Stimulated activated CD4-positive, alpha-beta T cell treated with anti-CD3 and anti-CD28 coated beads, Interleukin-12 subunit alpha, Interleukin-12 subunit beta, amount 100 ng/mL, for 48 hours (primary cell): ENCODE measurements around the gene NACC2.

ENCODE experiments used
- DNase-seq, 3 donors: peaks; one replicate each; pipeline ENCODE4 v3.0.0-alpha.2; 2020; ENCODE audit warnings: low read depth in 2 of 3, low spot score in 1 of 3

The NACC2 gene

DNA sequence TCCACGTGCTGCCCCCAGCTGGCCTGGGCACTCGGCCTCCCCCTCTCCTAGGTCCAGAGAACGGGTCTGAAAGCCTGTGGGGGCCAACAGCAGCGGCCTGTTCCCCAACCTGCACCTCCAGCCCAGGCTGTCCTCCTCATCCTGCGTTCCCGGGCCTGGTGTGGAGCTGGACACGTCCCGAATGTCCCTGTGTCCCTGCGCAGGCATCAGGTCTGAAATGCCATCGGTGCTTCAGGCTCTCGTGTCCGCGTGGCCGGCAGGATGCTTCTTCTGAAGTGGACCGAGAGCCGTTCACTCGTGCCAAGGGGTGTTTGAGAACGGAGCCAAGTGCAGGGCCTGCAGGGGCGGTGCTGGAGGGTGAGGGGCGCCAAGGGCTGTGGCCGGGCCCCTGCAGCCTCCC is 109.2 kb downstream of the NACC2 start:
- no peak for DNase-seq

- no peak for DNase-seq
Measured at GRCh38 chr9:135985459-135985774, 109.7 kb downstream of the NACC2 start.

DNA sequence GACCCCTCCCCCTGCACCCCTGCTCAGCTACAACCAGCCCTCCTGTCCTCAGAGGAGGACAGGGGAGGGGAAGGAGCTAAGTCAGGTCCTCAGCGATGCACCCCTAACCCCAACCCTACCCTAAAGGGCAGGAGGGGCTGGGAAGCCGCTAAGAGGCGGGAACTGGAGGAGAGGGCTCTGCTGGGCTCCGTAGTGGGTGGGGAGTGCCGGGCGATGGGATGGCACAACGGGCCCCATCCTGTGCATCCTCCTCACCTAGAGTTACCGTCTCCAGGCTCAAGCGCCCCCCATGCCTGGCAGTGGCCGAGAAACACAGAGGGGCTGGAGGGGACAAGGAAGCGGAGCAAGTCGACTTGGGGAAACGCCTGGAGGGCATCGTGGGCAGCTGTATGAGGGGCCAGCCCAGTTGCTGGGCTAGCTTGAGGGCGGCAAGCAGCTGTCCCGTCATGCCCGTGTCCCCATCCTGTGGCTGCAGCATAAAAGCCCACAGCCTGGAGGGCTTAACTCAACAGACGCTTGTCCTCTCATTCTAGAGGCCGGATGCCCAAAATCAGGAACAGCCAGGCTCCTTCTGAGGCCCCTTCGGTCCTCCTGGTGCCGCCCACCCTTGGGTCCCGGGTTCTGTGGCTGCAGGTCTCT is 110.9 kb downstream of the NACC2 start:
- no peak for DNase-seq

- no peak for DNase-seq
Measured at GRCh38 chr9:135983208-135984071, 111.6 kb downstream of the NACC2 start.

- no peak for DNase-seq
Measured at GRCh38 chr9:135982499-135983207, 112.4 kb downstream of the NACC2 start.

- DNase-seq, result no peak
Measured at GRCh38 chr9:135980926-135981630, 114.0 kb downstream of the NACC2 start.

GRCh38 chr9:135979547-135980166 is 115.4 kb downstream of the NACC2 start:
- DNase-seq, result no peak

- DNase-seq, result no peak
Measured at GRCh38 chr9:135978642-135979546, 116.2 kb downstream of the NACC2 start.

- DNase-seq, result no peak
Measured at GRCh38 chr9:135976944-135977343, 118.1 kb downstream of the NACC2 start.

- DNase-seq, result no peak
Measured at GRCh38 chr9:135976531-135976930, 118.6 kb downstream of the NACC2 start.

DNA sequence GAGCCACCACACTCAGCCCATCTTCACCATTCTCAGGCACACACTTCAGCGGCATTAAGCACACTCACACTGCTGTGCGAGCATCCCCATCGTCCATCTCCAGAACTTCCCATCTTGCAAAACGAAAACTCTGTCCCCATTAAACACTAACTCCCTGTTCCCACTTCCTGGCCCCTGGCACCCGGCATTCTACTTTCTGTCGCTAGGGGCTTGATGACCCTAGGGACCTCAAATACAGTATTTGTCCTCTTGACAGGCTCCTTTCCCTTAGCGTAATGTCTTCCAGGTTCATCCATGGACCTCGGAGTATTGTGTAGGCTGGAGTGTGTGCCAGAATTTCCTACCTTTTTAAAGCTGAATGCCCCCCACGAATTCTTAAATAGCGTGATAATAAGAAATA is 119.3 kb downstream of the NACC2 start:
- DNase-seq, result no peak

- DNase-seq, result no peak
Measured at GRCh38 chr9:135974220-135974573, 120.9 kb downstream of the NACC2 start.

DNA sequence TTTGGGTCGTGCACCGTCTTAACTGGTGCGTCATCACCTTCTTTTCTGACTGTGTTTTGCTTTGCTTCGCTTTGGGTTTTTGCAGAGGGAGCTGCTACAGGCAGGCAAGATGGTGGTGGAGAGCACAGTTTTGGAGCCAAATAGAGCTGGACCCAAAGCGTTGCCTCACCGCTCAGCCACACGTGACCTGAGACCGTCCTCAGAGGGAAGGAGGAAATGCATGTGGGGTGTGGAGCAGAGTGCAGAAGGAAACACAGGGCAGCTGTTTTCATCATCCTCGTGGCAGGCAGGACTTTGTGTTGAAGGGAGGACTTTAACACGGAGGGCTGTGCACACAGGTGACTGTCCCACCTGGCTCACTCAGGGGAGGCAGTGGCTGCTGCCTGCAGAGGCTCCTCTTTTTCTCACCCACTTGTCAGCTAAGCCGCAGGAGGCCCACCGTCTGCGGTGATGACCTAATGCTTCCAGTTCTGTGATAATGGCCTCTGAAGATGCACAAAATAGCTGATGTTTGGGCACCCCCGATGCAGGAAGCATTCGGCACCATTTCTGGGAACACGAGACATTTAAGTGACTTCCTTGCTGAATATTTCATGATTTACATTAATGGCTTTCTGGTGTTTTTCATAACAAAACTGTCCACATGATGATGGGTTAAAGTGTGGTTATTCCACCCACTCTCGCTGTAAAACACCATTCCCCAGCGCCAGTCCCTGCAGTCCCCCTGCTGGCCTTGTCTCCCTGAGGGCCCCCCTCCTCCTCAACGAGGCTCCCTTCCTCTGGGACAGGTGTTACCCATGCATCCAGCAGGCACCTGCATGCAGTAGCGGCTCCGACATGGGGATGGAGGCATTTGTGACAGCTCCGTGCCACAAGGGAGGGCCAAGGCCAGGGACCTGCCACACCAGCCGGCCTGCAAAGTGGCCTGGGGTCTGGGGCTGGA is 121.5 kb downstream of the NACC2 start:
- no peak for DNase-seq

DNA sequence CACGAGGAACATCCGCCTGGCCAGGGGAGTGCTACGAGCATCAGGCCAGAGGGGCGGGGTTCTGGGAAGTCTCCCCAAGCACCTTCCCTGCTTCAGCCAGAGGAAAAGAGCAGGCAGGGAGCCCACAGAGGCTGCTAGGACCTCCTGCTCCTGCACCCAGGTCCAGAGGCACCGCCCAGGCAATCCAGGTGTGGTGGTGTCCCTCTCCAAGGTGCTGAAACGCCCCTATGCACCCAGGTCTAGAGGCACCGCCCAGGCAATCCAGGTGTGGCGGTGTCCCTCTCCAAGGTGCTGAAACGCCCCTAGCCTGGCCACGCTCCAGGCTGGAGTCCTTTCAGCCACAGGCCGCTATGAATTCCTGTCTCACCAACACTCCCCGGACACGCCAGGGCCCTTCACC is 123.2 kb downstream of the NACC2 start:
- peak in 2 of 3 donors; percentile 6 to 36 for DNase-seq

GRCh38 chr9:135971111-135971766 is 123.8 kb downstream of the NACC2 start:
- DNase-seq, result no peak

DNA sequence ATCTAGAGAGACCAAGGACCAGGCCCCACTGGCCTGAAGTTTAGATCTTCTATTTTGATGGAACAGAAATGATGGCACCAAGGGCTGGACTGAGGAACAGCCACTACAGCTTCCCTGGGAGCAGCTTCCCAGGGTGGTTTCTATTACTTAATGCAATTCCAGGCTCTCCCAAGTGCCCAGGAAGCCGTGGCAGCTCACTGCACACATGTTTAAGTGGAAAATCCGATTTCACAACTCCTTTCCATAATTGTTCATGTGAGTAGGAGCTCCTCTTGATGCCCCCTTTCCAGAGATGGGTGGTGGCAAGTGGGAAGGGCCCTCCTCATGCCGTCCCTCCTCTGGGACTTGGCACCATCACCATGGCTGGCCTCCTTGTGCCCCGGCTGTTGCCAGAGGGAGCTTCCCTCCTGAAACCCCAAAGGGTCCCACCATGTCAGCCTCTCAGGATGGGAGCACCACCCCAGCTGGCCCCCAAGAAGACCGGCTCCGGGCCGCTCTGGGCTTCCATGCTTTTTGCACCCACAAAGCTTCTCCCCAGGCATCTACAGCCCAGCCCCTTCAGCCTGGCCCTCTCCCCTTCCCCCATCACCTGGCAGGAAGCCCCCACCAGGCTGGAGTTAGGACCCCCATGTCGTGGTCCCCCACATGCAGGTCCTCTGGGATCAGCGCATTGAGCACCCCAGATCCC is 124.8 kb downstream of the NACC2 start:
- no peak for DNase-seq

DNA sequence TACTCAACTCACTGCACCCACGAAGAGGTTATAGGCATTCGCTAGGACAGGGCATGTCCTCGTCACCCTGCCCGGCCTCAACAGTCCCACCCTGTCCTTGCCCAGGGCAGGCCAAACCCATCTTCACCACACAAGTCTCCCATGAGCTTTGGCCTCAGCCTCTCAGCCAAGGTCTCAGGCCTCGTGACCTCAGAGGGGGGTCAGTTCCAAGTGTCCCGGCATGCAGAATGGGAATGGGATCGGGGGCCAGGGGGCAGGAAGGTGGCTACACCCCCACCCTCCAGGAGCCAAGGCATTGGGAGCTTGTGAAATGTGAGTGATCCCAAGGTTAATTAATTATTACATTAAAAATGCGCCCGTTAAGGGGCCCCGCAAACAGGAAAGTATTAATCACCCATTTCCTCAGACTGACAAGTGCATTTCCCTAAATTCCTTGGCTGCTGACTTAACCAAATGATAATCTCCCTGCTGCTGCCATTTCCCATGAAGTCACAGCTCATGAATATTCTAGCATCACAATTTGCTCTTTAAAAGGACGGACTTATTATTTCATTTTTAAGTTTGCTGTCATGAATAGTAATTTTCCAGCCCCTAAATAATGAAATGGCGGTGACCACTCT is 125.9 kb downstream of the NACC2 start:
- DNase-seq, result no peak

GRCh38 chr9:135968601-135969000 is 126.5 kb downstream of the NACC2 start:
- DNase-seq, result no peak
